ENCODE results near the gene IL11RA.
A peak's percentile ranks its signal among the peaks of the same experiment; 100 is the strongest.
"Not testable (repeated sequence)": the region's sequence is repeated elsewhere in the genome, so short reads cannot be mapped to it uniquely, and the experiment has no call there.

Gene IL11RA

GRCh38 chr9:34629491-34629808, 22.5 kb upstream of the IL11RA start:
- DNase-seq (ENCODE audit: low read depth): no peak

GRCh38 chr9:34630402-34631154, 21.4 kb upstream of the IL11RA start:
- DNase-seq (ENCODE audit: low read depth): no peak

DNA sequence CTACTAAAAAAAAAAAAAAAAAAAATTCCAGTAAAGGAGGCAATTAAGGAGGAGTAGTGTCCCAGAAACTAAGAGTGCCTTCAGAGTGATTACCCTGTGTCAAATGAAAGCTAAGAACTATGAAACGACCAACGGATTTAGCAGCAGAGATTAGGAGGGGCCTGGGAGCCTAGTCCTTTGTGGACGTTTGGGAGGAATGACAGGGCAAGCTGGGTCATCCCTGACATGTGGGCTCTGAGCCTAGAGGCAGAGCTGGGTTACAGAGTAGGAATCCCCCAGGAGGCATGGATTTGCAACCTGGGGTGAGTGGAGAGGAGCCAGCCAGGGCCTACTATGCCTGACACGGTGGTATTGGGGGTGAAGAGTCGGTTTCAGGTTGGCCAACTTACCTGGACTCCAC, 18.8 kb upstream of the IL11RA start:
- no peak for DNase-seq (ENCODE audit: low read depth)

DNA sequence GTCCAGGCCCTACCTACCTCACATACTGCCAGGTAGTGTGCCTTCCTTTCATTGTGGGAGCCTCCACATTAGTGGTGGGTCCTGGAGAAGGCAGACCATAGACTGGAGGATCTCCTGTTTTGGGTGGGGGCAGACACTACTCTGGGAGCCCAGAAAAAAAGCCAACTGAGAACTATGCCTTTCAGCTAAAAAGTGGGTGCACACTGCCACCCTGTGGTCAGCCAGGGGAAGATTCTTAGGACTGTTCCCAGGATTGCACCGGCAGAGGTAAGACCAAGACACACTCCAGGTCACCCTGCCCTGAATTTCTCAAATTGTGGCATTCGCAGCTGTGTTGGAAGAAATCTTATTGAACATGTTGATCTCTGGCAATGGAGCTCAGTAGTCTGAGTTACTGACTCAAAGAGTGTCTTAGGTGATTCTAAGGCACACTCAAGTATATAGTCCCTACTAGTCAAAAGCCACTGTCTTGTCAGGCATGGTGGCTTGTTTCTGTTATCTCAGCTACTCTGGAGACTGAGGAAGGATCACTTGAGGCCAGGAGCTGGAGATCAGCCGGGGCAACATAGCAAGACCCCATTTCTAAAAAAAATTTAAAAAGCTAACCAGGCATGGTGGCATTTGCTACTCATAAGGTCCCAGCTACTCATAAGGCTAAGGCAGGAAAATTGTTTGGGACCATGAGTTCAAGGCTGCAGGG, 18.0 kb upstream of the IL11RA start:
- DNase-seq (ENCODE audit: low read depth): peak; percentile 51

DNA sequence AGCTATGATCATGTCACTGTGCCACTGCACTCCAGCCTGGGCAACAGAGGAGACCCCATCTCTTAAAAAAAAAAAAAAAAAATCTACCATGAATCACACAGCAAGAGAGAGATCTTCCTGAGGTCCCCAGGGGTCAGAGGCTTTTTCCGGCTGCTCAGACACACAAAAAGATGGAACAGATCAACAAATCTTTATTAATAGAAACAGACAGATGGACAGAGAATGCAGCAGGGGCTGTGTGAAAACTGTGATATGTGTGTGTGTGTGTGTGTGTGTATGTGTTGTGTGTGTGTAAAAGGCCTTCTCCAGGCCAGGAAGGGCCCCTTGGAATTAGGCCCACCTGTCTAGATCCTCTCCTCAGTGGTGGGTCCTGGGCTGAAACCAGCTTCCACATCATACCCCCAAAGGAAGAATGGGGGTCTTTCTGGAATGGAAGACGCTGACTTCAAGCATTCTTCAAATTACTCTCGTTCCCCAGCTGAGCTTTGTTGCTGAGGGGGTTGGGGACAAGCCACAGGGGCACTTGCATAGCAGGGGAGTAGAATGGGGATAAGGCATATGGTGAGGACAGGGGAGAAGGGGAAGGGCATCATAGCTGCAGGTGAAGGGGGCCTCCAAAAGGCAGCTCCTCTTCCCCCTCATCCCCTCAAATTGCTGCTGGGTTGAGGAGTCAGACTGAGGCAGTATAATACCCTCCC, 17.3 kb upstream of the IL11RA start:
- no peak for DNase-seq (ENCODE audit: low read depth)

GRCh38 chr9:34635556-34635955, 16.4 kb upstream of the IL11RA start:
- DNase-seq (ENCODE audit: low read depth): no peak

DNA sequence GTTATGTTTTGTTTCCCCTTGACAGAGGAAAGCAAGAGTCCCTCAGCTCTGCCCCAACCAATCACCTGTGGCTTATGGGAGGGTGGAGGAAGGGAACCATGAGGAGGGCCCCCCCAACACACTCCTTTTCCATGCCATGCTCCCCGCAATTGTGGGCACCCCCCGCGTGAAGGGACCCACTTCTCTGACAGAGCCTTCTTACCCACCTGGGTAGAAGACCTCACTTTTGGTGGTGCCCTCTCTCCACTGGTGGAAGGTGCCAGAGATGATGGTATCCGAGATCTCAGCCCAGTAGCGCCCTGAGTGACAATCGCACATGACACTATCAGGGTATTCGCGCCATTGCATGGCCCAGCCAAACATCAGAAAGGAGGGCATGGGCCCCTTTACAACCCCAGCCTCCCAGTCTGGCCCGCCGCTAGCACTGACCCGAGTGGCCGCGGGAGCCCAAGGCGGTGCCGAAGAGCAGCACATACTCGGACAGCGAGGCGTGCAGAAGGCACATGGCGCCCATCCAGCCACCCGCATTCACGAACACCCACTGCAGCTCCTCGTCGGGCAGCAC, 15.1 kb upstream of the IL11RA start:
- no peak for DNase-seq (ENCODE audit: low read depth)

- DNase-seq (ENCODE audit: low read depth): peak; percentile 85
Measured at GRCh38 chr9:34637356-34638137, 14.4 kb upstream of the IL11RA start, which contains the start of gene SIGMAR1. Gene SIGMAR1, minus strand, starts transcription at chr9:34637787. Its CDS starts 90 bp downstream, at chr9:34637697.

DNA sequence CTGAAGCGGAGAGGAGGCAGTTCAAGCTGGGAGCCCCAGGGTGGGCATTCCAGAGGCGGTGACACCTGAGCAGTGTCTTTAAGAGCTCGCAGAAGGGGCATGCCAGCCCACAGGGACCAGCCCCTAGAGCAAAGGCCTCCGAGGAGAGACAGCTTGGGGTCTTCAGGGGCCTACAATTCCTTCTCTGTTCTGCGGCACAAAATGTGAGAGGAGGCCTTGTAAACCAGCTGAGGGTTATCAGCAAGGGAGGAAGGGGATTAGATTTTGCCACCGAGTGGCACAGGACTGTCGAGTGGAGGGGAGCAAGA, 13.9 kb upstream of the IL11RA start:
- no peak for DNase-seq (ENCODE audit: low read depth)

DNA sequence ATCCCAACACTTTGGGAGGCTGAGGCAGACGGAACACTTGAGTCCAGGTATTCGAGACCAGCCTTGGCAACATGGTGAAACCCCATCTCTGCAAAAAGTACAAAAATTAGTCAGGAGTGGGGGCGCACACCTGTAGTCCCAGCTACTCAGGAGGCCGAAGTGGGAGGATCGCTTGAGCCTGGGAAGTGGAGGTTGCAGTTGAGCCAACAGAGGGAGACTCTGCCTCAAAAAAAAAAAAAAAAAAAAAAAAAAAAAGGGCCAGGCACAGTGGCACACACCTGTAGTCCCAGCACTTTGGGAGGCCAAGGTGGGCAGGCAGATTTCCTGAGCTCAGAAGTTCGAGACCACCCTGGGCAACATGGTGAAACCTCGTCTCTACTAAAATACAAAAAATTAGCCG, 12.7 kb upstream of the IL11RA start:
- not testable (repeated sequence) for DNase-seq (ENCODE audit: low read depth)

- no peak for DNase-seq (ENCODE audit: low read depth)
Measured at GRCh38 chr9:34642679-34643078, 9.3 kb upstream of the IL11RA start.

GRCh38 chr9:34644766-34645314, 7.1 kb upstream of the IL11RA start:
- DNase-seq (ENCODE audit: low read depth): no peak

- peak; percentile 94 for DNase-seq (ENCODE audit: low read depth)
Measured at GRCh38 chr9:34646211-34647083, 5.5 kb upstream of the IL11RA start, which contains the start of gene GALT. Gene GALT, plus strand, starts transcription at chr9:34646675. Its CDS starts 30 bp downstream, at chr9:34646705.

- DNase-seq (ENCODE audit: low read depth): no peak
Measured at GRCh38 chr9:34647084-34647403, 4.9 kb upstream of the IL11RA start.

DNA sequence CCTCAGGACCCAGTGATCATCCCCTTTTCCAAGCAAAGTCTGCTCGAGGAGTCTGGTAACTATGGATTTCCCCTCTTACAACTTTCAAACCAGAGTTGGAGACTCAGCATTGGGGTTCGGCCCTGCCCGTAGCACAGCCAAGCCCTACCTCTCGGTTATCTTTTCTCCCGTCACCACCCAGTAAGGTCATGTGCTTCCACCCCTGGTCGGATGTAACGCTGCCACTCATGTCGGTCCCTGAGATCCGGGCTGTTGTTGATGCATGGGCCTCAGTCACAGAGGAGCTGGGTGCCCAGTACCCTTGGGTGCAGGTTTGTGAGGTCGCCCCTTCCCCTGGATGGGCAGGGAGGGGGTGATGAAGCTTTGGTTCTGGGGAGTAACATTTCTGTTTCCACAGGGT, 4.3 kb upstream of the IL11RA start:
- no peak for DNase-seq (ENCODE audit: low read depth)

DNA sequence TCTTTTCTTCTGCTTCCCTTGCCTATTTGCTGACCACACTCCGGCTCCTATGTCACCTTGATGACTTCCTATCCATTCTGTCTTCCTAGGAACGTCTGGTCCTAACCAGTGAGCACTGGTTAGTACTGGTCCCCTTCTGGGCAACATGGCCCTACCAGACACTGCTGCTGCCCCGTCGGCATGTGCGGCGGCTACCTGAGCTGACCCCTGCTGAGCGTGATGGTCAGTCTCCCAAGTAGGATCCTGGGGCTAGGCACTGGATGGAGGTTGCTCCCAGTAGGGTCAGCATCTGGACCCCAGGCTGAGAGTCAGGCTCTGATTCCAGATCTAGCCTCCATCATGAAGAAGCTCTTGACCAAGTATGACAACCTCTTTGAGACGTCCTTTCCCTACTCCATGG, 3.3 kb upstream of the IL11RA start:
- no peak for DNase-seq (ENCODE audit: low read depth)

- no peak for DNase-seq (ENCODE audit: low read depth)
Measured at GRCh38 chr9:34650816-34651215, 1.2 kb upstream of the IL11RA start.

DNA sequence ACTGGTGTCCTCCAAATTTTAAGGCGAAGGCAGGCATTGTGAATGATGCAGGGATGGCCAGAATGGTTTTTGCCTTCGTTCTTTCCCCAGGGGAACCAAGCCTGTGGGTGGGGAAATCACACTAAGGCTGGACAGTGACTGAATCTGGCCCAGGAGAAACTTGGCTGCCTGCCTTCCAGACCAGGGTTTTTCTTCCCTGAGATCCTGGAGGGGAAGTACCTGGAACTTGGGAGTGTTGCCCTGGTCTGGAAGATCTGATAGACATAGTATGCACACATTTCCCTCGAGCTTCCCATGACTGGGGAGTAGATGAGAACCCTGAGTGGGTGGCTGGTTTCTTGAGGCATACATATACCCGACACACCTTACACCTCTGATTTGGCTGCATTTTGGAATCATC, 664 bp upstream of the IL11RA start:
- DNase-seq (ENCODE audit: low read depth): no peak

- no peak for DNase-seq (ENCODE audit: low read depth)
Measured at GRCh38 chr9:34652602-34653000, 616 bp downstream of the IL11RA start.

DNA sequence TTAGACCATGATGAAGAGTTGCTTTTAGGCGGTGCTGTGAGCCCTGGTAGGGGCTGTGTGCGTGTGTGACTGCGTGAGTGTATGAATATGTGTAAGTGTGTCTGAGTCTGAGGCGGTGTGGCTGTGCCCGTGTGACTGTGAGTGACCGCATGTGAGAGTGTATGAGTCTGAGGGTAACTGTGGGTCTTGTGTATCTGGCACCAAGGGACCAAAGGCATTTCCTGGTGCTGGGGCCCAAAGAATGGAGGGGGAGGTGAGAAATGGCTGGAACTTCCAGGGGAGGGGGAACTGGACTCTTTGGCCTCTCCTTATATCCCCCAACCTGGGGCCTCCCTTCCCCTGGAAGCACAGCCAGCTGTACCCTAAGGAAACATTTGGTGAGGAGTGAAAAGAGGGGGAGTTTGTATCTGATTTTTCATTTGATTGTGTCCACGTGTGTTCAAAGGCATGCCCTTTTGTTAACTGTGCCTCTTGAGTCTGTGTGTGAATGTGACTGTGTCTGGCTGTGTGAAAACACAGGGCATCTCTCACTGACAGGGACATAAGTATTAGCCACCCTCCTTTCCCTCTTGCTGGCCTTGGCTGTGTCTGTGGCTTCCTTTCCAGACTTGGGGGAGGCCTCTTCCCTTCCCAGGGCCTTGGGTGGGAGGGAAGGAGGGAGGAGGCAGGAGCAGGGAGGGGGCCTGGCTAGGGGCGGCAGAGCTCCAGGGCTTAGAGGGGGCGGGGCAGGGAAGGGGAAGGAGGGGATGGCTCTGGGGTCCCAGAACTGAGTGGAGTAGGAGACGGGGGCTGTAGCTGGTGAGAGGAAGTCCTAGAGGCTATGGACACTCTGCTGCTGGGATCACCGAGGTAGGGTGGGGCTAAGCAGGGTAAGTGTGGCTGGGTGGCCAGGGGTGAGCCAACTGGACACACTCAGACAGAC, 1.4 kb downstream of the IL11RA start:
- DNase-seq (ENCODE audit: low read depth): no peak
